IgD-negative memory B cell (primary cell): ENCODE results near the gene TAF11. TPM values are rescaled to one million over a fixed set of nuclear protein-coding genes. Genes with fewer than 3 reads are reported as not detected.
"Not testable (repeated sequence)": the region's sequence is repeated elsewhere in the genome, so short reads cannot be mapped to it uniquely, and the experiment has no call there.

Source experiments
- H3K27ac Mint-ChIP-seq, 3 donors: one replicate each; pipeline ENCODE4 v1.8.0; 2020 to 2022; ENCODE audit warnings: mild to moderate bottlenecking in 3 of 3, mixed read lengths in 3 of 3, moderate library complexity in 1 of 3
- H3K27me3 Mint-ChIP-seq: one replicate; pipeline ENCODE4 v1.8.0; 2021; ENCODE audit warnings: mixed read lengths
- H3K36me3 Mint-ChIP-seq: one replicate; pipeline ENCODE4 v1.8.0; 2020; ENCODE audit warnings: mild to moderate bottlenecking, mixed read lengths
- H3K4me1 Mint-ChIP-seq, 3 donors: one replicate each; pipeline ENCODE4 v1.8.0; 2020 to 2022; ENCODE audit warnings: mixed read lengths in 3 of 3, mild to moderate bottlenecking in 1 of 3
- H3K4me3 Mint-ChIP-seq, 4 donors: one replicate each; pipeline ENCODE4 v1.8.0; 2020 to 2022; ENCODE audit warnings: mild to moderate bottlenecking in 4 of 4, mixed read lengths in 4 of 4, moderate library complexity in 3 of 4
- H3K9me3 Mint-ChIP-seq, 3 donors: one replicate each; pipeline ENCODE4 v1.8.0; 2020 to 2021; ENCODE audit warnings: mixed read lengths in 3 of 3, mild to moderate bottlenecking in 1 of 3
- polyA plus RNA-seq: library from polyadenylated mRNA; unstranded; fragments of 300-500 nt; fragmentation: Illumina TruSeq; gene quantifications from one replicate; pipeline ENCODE4 v1.2.3, GENCODE V29; 2021

The TAF11 gene
- polyA plus RNA-seq, 1 donor from 2014 or later: 17.3 TPM

DNA sequence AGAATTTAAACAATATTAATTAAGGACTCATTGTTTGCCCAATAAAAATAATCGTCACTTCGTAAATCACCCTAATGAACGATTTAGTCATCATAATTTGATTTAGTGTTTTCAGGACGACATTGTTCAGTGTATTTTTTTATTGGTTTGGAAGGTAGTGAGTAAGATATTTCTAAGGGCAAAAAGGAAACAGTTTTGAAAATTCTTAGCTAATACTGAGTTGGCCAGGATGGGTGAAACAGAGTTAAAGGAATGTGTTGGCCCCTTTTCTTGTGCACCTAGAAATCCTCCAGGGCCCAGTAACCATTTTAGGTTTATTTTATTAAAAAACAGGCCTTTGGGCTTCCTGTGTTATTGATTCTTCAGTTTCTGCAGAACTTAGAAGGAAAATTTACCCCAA lies 26.5 kb upstream of the TAF11 start:
- Mint-ChIP-seq H3K36me3 (peaks cover 4% of the 10 kb centered on the region), H3K4me1 (peaks cover 6 to 19% (median 19%) of the 10 kb centered on the region in 3 donors), H3K27me3 (no peaks in the 10 kb centered on the region), H3K9me3 (no peaks in the 10 kb centered on the region), H3K27ac (no peak overlapping the region), H3K4me3 (no peak overlapping the region)

DNA sequence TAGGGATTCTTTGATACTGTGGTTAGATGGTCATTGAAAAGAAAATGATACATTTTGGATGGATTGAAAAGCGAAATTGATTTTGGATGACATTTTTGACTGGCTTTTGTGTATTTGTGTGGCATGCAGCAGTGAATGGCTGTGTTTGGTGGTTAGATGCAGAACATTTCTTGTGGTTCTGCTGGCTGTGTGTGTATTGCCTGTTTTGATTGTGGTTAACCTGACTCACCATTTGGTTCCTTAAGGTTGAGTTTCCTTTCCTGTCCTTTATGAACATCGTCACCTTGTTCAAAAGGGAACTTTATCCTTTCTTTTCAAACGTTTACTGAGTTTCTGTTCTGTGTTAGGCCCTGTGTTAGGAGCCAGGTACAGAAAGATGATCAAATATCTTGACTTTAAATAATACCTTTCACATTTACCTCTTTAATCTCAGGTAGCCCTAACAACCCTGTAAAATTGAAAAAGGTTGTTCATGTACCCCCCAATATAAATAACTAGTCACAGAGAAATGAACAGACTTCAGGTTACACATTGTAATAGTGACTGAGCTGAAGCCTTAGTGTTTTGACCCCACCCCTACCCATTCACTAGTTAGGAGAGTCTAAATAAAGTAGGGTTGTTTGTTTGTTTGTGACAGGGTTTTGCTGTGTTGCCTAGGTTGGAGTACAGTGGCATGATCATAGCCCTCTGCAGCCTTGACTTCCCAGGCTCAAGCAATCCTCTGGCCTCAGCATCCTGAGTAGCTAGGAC lies 25.0 kb upstream of the TAF11 start:
- Mint-ChIP-seq H3K4me3 (peak overlapping the region in 3 of 4 donors; percentile 8 to 65 (median 9)), H3K4me1 (peaks cover 6 to 19% (median 19%) of the 10 kb centered on the region in 3 donors), H3K36me3 (peaks cover 2% of the 10 kb centered on the region), H3K27me3 (peaks cover 2% of the 10 kb centered on the region), H3K27ac (no peak overlapping the region), H3K9me3 (no peaks in the 10 kb centered on the region)

DNA sequence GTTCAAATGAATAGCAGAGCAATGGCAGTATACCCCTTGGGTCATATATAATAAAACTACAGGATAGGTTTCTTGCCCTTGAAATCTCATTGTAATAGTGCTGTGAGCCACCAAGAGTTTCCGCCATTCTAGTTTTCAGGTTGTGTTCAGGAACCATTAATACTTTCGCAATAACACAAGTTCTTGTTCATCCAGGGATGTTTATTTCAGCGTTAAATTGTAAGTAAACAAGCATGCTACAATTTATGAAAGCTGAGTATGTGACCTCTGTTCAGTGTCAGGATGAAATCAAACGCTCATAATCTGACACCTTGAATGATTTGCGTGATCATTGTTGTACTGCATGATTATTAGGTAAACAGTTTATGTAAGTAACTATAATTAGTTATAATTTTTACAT lies 24.0 kb upstream of the TAF11 start:
- H3K27ac Mint-ChIP-seq: no peak overlapping the region
- H3K27me3 Mint-ChIP-seq: peaks cover 2% of the 10 kb centered on the region
- peaks cover 6 to 19% (median 19%) of the 10 kb centered on the region in 3 donors for H3K4me1 Mint-ChIP-seq
- H3K36me3 Mint-ChIP-seq: no peaks in the 10 kb centered on the region
- H3K4me3 Mint-ChIP-seq: peak overlapping the region in 1 of 4 donors; percentile 41
- H3K9me3 Mint-ChIP-seq: no peaks in the 10 kb centered on the region

DNA sequence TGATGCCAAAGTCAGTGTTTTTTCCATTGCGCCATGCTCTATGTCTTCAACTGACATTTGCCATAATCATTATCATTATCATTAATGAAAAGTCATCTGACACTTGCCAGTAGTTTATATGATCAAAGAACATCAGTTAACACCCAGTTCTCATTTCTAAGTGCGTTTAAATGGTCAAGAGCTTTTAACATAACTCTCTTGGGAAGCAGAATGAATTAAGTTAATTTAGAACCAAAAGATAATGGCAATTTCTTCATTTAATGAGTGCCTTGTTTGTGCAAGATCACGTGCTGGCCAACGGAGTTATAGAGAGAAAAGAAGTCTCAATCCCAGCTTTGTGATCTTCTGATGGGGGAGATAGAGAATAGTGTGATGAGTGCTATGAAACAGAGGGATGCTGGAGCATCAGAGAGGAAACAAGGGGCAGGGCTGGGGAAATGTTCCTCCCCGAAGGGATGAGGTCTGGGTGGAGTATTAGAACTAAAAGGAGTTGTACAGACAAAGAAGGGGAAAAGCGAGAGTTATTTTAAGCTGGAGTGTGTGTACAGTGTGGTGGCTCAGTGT lies 21.6 kb upstream of the TAF11 start:
- H3K27ac Mint-ChIP-seq: no peak overlapping the region
- peaks cover 6 to 19% (median 19%) of the 10 kb centered on the region in 3 donors for H3K4me1 Mint-ChIP-seq
- no peaks in the 10 kb centered on the region for H3K9me3 Mint-ChIP-seq
- peaks cover 2% of the 10 kb centered on the region for H3K27me3 Mint-ChIP-seq
- H3K36me3 Mint-ChIP-seq: peaks cover 1% of the 10 kb centered on the region
- H3K4me3 Mint-ChIP-seq: peak overlapping the region in 1 of 4 donors; percentile 84

DNA sequence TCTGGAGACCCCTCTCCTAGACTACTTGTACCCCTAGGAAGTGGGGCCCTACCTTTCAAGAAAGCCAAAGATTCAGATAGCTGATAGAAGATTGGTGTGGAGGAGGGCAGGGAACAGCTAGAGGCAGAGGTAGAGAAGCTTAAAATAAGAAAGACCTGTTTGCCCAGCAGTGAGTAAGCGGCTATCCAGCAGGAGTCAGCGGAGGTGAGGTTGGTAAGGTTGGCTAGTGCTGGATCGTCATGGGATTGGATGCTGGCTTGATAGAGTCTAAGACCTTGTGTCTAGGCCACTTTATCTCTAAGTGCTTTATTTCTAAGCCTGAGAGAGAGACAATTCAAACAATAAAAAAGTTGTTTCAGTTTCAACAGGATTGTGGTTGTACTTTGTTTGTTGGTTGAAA lies 20.4 kb upstream of the TAF11 start:
- H3K27me3 Mint-ChIP-seq: peaks cover 2% of the 10 kb centered on the region

DNA sequence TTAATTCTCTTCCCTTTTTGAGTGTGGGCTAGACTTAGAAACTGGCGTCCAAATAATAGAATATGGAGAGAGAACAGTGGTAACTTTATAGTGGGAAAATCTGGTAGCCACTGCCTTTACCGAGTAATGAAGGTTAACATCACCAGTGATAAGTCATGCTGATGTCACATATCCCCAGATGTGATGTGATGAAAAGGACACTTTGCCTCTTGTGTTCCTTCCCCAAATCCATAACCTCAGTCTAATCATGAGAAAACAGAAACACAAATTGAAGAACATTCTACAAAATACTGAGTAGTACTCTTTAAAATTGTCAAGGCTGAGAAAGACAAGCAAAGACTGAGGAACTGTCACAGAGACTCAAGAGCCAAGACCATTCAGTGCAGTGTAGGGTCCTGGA lies 19.0 kb upstream of the TAF11 start:
- H3K9me3 Mint-ChIP-seq: no peaks in the 10 kb centered on the region
- H3K4me1 Mint-ChIP-seq: peaks cover 5 to 8% (median 6%) of the 10 kb centered on the region in 3 donors
- H3K27me3 Mint-ChIP-seq: peaks cover 2% of the 10 kb centered on the region
- no peak overlapping the region for H3K4me3 Mint-ChIP-seq
- H3K27ac Mint-ChIP-seq: no peak overlapping the region
- peaks cover 3% of the 10 kb centered on the region for H3K36me3 Mint-ChIP-seq

More for the DNA sequence above, 20.4 kb upstream of the TAF11 start:
- no peaks in the 10 kb centered on the region for H3K9me3 Mint-ChIP-seq
- peaks cover 6 to 19% (median 19%) of the 10 kb centered on the region in 3 donors for H3K4me1 Mint-ChIP-seq
- H3K4me3 Mint-ChIP-seq: no peak overlapping the region
- peak overlapping the region in 1 of 3 donors; percentile 31 for H3K27ac Mint-ChIP-seq
- peaks cover 1% of the 10 kb centered on the region for H3K36me3 Mint-ChIP-seq

DNA sequence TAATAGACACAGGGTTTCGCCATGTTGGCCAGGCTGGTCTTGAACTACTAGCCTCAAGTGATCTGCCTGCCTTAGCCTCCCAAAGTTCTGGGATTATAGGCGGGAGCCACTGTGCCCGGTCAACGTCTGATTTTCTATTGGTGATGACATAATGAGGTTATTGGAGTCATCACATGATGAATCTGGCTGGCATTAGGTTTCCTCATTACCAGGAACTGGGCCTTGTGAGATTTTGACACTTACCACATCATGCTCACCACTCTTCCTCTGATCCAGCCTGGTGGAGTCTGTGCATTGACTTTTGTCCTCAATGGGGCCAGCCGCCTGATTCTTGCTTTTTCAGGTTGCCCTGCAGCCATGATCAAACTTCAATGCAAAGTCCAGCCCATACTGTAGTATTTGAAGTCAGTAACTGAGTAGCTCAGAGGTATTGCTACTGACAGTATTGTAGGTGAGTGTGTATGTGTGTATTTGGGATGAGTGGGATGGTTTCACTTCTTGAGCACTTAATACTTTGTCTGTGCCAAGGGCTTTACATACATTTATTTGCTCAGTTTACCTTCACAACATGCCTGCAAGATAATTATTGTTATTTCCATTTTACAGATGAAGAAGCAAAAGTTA lies 17.3 kb upstream of the TAF11 start:
- H3K9me3 Mint-ChIP-seq: no peaks in the 10 kb centered on the region
- no peak overlapping the region for H3K4me3 Mint-ChIP-seq
- H3K27ac Mint-ChIP-seq: no peak overlapping the region
- peaks cover 3% of the 10 kb centered on the region for H3K36me3 Mint-ChIP-seq
- H3K27me3 Mint-ChIP-seq: peaks cover 2% of the 10 kb centered on the region
- H3K4me1 Mint-ChIP-seq: peaks cover 0 to 3% (median 2%) of the 10 kb centered on the region in 3 donors

DNA sequence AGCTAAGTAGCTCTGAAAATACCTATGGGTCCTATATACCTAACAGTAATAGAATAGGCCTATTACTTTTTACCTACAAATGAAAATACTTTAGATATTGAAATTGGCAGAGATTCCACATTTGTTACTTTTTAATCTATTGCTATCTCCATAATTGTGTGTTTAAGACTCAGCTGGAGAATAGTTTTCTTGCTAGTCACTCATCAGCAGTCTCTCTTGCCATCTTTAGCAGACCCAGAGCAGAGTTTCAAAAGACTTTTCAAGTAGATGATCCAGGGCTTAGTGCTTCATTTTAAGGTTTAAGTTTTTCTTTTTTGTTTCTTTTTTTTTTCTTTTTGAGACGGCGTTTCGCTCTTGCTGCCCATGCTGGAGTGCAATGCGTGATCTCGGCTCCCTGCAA lies 14.1 kb upstream of the TAF11 start:
- H3K4me3 Mint-ChIP-seq: no peak overlapping the region
- H3K4me1 Mint-ChIP-seq: peaks cover 0 to 4% (median 0%) of the 10 kb centered on the region in 3 donors
- H3K36me3 Mint-ChIP-seq: peaks cover 3% of the 10 kb centered on the region
- no peak overlapping the region for H3K27ac Mint-ChIP-seq
- H3K27me3 Mint-ChIP-seq: no peaks in the 10 kb centered on the region
- no peaks in the 10 kb centered on the region for H3K9me3 Mint-ChIP-seq

DNA sequence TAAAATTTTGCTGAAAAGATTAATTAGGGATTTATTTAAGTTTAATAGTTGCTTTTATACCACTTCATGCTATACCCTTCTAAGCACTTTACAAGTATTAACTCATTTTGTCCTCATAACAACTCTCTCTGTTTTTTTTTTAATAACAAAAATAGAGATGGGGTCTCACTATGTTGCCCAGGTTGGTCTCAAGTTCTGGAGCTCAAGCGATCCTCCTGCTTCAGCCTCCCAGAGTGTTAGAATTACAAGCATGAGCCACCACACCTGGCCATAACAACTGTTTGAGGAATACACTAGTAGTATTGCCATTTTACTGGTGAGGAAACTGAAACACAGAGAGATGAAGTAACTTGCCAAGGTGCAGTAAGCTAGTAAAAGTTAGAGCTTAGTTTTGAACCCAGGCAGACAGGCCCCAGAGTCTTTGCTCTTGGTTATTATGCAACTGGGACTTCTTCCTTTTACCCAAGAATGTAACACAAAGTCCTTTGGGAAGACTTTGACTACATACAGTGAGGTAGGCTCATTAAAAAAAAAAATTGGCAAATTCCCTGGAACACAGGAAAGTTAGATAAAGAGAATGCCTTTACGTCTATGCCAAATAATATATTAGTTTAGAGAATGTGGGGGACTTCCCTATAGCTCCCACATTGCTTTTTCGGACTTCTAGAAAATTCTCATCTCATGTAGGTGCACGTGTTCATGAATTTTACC lies 12.6 kb upstream of the TAF11 start:
- Mint-ChIP-seq H3K4me1 (peaks cover 0 to 4% (median 0%) of the 10 kb centered on the region in 3 donors), H3K36me3 (peaks cover 1% of the 10 kb centered on the region), H3K4me3 (no peak overlapping the region), H3K27me3 (no peaks in the 10 kb centered on the region), H3K27ac (no peak overlapping the region), H3K9me3 (no peaks in the 10 kb centered on the region)

DNA sequence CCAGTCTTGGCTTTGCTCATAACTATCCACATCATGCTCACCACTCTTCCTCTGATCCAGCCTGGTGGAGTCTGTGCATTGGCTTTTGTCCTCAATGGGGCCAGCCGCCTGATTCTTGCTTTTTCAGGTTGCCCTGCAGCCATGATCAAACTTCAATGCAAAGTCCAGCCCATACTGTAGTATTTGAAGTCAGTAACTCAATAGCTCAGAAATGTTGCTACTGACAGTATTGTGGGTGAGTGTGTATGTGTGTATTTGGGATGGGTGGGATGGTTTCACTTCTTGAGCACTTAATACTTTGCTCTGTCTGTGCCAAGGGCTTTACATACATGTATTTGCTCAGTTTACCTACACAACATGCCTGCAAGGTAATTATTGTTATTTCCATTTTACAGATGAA lies 11.9 kb upstream of the TAF11 start:
- H3K4me1 Mint-ChIP-seq, H3K9me3 Mint-ChIP-seq, H3K27me3 Mint-ChIP-seq, H3K4me3 Mint-ChIP-seq, H3K27ac Mint-ChIP-seq, H3K36me3 Mint-ChIP-seq: not testable (repeated sequence)

DNA sequence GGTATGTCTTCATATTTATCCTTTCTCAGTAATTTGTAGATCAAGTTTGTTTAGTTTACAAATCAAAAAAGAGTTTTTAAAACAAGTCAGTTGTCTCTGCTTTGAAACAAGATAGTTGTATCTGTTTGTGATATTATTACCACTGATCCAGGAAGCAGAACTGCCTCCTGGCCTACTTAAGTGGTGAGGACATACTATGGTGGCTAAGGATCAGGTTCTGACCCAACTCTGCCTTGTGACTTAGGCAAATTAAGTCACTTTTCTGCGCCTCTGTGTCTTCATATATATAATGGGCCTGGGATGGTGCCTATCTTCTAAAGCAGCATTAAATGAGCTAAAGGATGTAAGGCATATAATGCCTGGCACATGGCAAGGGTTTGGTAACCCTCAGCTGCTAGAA lies 9.9 kb upstream of the TAF11 start:
- peak overlapping the region in 1 of 4 donors; percentile 60 for H3K4me3 Mint-ChIP-seq
- H3K27me3 Mint-ChIP-seq: no peaks in the 10 kb centered on the region
- H3K4me1 Mint-ChIP-seq: peaks cover 2 to 5% (median 3%) of the 10 kb centered on the region in 3 donors
- no peak overlapping the region for H3K27ac Mint-ChIP-seq
- peaks cover under 1% of the 10 kb centered on the region for H3K36me3 Mint-ChIP-seq
- H3K9me3 Mint-ChIP-seq: no peaks in the 10 kb centered on the region

DNA sequence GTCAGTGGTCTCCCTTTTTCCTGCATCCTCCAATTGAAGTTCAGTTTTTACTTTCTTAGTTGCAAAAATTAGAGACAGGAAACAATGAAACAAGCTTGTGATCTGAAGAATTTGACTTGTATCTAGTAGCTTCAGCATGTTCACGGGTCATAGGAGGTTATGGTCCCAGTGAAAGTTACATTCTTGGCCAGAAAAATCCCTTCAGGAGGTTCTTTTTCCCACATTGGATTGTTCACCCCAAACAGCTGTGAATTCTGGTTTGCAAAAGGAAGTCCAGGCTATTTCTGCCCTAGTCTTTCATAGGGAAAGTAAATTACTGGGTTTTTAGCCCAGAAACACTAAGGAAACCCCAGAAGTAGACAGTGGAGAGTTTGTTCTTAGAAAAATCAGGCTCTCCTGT lies 9.3 kb upstream of the TAF11 start:
- H3K9me3 Mint-ChIP-seq: no peaks in the 10 kb centered on the region
- H3K27ac Mint-ChIP-seq: no peak overlapping the region
- H3K4me1 Mint-ChIP-seq: peaks cover 4 to 9% (median 5%) of the 10 kb centered on the region in 3 donors
- H3K27me3 Mint-ChIP-seq: no peaks in the 10 kb centered on the region
- no peaks in the 10 kb centered on the region for H3K36me3 Mint-ChIP-seq
- no peak overlapping the region for H3K4me3 Mint-ChIP-seq

DNA sequence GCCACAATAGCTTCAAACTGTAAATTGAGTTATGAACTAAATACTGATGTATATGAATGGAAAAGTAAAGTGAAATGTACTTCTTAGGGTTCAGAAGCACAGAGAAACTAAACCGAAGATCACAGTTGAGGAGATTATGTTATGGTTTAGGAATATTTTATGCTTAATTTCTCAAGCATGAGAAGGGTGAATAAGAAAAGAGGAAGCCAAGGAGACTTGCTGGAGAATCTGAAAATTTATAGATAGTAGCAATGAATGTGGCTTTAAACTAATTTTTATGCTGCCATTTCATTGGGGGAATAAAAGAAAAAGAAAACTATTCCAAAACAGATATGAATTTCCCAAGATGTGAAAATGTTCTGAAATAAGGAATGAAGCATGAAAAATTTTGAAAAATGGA lies 6.9 kb upstream of the TAF11 start:
- H3K36me3 Mint-ChIP-seq: no peaks in the 10 kb centered on the region
- peaks cover 13 to 23% (median 17%) of the 10 kb centered on the region in 3 donors for H3K4me1 Mint-ChIP-seq
- no peak overlapping the region for H3K27ac Mint-ChIP-seq
- no peak overlapping the region for H3K4me3 Mint-ChIP-seq
- no peaks in the 10 kb centered on the region for H3K27me3 Mint-ChIP-seq
- no peaks in the 10 kb centered on the region for H3K9me3 Mint-ChIP-seq

DNA sequence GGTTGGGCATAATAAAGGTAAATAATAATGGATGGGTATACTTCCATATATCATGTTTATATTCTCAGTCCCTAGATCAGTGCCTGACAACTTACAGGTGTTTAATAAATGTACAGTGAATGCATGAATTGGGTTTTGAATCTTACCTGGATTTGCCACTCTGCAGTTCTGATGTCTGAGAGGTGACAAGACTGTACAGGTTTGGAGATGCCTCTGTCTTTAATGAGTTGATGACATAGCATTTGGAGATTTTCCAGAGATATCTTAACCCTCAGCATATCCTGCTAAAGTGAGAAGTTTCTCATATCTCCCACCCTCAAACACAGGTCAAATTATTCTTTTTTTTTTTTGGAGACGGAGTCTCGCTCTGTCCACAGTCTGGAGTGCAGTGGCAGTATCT lies 3.5 kb upstream of the TAF11 start:
- H3K9me3 Mint-ChIP-seq: no peaks in the 10 kb centered on the region
- H3K4me1 Mint-ChIP-seq: peaks cover 21 to 29% (median 27%) of the 10 kb centered on the region in 3 donors
- peak overlapping the region in 1 of 4 donors; percentile 95 for H3K4me3 Mint-ChIP-seq
- peak overlapping the region in 2 of 3 donors; percentile 41 to 93 for H3K27ac Mint-ChIP-seq
- H3K36me3 Mint-ChIP-seq: no peaks in the 10 kb centered on the region
- H3K27me3 Mint-ChIP-seq: no peaks in the 10 kb centered on the region

DNA sequence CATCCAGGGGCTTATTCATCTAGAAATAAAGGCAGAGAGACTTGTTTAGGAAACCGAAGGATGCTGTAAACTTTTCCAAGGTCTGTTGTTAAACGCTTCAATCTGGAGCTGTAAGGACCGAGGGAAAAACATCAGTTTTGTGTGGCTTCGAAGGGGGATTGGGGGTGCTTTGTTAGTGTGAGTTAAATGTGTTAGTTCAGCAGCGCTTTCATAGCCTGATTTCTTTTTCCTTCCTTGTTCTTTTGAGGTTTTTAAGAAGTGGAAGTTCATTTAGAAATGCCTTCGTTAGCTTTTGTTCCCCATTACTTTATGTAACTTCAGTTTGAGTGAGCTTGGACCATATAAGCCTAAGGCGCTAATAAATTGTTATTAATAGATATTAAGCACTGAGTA lies 2.7 kb upstream of the TAF11 start:
- H3K4me3 Mint-ChIP-seq: peak overlapping the region; percentile 90 to 100 (median 97)
- no peaks in the 10 kb centered on the region for H3K36me3 Mint-ChIP-seq
- peak overlapping the region in 2 of 3 donors; percentile 93 to 100 for H3K27ac Mint-ChIP-seq
- peaks cover 21 to 31% (median 27%) of the 10 kb centered on the region in 3 donors for H3K4me1 Mint-ChIP-seq
- no peaks in the 10 kb centered on the region for H3K27me3 Mint-ChIP-seq
- no peaks in the 10 kb centered on the region for H3K9me3 Mint-ChIP-seq
